ENCODE results near the gene AFAP1L1.

AFAP1L1 gene

DNA sequence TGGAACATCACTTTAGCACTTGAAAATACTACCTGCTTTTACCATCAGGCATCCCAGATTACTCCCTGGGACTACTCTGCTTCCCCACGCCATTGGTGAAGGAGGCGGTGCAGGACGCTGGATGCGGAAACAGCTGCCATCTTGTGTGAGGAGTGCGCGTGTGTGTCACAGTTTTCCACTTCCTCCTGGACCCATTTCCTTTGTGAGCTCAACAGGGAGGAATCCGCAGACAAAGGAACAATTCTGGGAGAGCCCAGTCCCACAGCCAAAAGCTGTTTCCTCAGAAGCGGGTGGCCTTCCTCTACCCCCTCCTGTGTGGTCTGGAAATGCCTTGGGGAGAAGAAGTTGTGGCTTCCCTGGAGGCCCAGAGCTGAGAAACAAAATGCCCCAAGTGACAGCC lies 16.8 kb downstream of the AFAP1L1 start:
- FAIRE-seq: no peak

DNA sequence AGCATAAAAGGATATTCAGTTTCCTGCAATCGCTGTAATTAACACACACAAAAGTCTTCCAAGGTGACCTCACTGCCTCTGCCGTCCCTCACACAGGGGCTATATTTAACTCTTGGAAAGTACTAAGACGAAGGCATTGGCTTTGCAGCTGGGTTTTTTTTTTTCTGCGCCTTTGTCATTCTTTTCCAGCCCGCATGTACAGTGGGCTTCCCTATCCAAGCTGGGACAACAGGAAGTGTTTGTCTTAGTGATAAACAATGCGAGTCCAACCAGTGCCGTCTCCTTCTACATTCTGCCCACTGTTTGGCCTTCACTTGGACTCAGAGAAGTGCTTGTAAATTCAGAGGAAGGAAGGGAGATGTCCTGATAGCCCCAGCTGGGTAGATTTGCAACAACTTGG lies 17.6 kb downstream of the AFAP1L1 start:
- FAIRE-seq: no peak

DNA sequence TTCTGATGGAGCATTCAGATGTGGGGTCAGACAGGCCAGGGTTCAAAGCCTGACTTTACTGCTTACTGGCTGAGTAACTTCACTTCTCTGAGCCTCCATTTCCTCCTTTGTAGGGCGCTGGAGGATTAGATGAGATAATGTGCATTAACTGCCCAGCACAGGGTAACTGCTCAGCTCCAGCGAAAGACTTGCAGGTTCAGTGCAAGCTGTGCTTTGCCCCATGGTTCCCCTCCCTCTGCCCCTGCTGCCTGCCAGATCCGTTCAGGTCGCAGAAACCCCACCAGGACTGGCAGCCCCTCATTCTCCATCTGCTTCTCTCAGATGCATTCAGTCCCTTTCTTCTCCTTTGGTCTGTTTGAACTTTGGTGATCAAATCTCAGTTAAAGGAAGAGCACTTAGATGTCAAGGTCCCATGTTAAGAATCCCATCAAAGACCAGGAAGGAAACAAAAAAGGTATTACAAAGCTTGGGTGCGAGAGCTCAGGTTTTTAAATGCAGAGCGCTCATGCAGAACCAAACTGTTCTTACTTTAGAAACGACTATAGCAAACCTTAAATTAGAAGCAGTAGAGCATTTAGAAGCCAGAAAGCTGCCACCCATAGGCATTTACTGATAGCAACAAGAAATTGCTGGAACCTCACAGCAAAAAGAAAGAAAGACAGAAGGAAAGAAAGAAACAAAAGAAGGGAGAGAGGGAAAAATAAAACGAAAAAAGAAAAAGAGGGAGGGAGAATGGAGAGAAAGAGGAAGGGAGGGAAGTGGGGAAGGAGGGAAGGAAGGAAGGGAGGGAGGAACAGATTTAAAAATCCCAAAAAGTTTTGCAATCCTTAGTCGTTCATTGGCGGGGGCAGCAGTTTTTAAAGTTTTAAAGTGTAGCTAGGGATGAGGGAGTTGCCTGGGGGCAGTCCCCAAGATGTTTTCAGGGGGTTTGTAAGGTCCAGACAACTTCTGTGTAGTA lies 23.5 kb downstream of the AFAP1L1 start:
- no peak for FAIRE-seq

DNA sequence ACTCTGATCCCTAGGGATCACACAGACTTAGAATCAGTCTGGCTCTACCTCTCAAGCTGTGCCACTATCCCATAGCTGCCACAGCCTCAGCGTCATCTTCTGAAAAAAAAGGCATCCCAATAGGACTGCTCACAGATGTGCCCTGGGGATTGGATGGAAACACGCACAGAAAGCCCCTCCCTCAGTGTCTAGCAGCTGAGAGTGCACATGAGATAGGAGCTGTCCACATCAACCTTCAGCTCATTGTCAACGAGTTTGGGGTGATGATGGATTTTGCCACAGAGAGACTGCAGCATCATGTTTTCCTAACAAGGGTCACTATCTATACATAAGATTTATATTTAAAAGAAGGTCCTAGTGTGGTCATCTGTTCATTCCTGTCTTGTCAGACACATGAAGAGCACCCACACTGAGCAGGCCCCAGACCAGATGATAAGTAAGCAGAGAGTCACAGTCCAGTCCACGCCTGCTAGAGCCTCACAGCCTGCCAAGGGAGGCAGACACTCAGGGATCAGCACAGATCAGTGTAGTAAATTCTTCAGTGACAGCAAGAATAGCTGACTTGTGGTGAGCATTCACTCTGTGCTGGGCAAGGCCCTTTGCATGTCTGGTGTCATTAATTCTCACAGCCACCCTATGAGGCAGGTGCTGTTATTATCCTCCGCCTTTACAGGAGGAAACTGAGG lies 25.8 kb downstream of the AFAP1L1 start:
- no peak for FAIRE-seq

GRCh38 chr5:149298163-149298562 lies 26.5 kb downstream of the AFAP1L1 start:
- FAIRE-seq: no peak

DNA sequence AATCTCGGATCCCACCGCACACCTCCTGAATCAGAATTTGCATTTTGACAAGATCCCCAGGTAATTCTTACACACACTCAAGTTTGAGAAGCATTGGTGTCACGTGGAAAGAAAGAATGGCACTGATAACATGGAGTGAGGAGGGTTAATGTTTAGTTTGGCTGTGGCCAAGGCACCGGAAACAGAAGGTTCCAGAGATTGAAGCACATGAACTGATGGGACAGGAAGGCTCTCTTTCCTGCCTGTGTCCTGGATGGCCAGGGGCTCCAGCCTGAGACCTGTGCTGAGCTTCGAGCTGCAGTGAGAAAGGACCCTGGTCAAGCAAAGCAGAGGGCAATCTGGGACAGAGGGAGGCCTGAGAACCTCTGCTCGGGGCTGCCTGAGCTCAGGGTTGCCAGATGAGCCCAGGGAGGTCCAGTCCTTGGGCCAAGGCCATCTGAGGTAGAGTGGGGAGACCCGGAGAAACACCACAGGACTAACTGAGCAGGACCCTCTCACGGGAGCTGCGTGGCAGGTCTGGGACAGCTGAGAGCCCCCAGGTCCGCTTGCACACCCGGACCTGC lies 27.3 kb downstream of the AFAP1L1 start:
- no peak for FAIRE-seq

DNA sequence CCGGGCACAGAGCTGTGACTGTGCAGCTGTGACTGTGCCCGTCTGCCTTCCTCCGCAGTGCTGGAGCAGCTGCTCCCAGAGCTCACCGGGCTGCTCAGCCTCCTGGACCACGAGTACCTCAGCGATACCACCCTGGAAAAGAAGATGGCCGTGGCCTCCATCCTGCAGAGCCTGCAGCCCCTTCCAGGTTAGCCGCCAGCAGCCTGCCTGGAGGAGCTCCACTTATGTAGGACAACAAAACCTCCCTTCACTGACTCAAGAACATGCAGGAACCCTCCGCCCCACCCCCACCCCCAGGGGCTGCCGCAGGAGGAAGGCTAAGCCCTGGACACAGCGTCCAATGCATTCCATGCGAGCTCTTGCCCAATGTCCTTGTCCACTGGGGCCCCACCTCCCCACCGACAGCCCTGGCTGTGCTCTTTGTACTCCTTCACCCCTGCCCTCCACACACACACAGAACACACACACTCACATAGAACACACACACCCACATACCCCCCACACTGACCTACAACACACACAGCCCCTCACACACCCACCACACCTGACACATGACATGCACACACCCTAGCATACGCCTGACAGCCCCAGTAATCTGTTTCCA lies 27.9 kb downstream of the AFAP1L1 start:
- no peak for FAIRE-seq

DNA sequence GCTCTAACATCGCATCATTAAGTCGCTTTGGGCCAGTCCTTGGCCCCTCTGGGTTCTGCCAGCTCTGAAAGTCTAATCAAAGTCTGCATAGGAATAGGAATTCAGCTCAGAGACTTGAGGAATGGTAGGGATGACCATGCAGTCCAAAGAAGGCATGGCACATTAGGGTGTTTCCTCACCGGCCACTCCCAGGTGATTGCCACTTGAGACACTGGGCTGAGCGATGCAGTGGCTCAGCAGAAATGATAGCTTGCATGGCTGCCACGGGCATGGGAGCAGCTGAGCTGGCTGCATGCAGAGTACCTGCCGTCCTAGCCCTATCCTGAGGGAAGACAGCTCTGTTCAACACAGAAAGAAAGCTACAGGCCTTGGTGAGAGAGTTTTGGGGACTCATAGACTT lies 28.8 kb downstream of the AFAP1L1 start:
- FAIRE-seq: no peak

DNA sequence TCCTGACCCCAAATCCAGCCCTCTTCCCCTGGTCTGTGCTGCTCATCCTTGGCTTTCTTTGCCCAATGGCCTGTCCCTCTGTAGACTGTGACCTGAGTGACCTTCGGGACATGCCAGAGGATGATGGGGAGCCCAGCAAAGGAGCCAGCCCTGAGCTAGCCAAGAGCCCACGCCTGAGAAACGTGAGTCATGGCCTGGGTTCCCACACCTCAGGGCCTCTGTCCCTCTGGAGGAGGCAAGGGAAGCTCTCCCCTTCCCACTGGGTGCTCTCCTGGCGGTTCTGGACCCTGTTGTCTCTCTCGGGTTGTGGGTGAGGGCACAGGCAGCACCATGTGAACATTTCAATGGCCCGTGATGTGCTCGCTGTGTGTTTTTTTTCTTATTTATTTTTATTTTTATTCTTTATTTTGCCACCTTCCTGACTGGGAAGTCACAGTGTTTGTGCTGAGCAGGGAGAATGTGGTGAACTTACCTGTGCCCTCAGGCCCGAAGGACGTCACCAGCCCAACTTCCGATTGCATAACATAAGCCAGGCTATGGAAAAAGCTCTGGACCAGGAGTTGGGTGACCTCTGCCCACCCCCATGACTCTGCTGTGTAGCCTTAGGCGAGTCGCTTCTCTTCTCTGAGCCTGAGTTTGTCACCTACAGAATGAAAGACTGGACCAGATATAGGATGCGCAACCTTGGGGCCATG lies 29.5 kb downstream of the AFAP1L1 start:
- no peak for FAIRE-seq

- FAIRE-seq: no peak
Measured at GRCh38 chr5:149301744-149302380, 30.2 kb downstream of the AFAP1L1 start.

GRCh38 chr5:149302641-149303040 lies 31.0 kb downstream of the AFAP1L1 start:
- FAIRE-seq: no peak

DNA sequence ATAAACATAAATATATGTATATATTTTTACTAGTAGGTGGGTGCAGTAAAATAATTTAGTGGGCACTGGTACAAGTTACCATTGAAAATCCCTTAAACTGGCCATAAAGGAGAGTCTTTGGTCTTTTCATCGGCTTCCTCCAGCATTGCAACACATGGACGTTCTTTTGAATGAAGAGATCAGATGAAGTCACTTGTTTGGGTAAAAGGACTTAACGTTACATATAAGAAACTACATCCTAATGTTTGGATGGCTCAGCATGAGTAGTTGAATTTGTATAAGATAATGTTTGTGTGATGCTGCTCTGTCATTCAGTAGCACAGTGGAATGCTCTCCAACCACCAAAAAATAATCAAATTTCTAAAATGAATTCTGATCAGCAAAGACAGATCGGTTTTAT lies 31.6 kb downstream of the AFAP1L1 start:
- FAIRE-seq: no peak

DNA sequence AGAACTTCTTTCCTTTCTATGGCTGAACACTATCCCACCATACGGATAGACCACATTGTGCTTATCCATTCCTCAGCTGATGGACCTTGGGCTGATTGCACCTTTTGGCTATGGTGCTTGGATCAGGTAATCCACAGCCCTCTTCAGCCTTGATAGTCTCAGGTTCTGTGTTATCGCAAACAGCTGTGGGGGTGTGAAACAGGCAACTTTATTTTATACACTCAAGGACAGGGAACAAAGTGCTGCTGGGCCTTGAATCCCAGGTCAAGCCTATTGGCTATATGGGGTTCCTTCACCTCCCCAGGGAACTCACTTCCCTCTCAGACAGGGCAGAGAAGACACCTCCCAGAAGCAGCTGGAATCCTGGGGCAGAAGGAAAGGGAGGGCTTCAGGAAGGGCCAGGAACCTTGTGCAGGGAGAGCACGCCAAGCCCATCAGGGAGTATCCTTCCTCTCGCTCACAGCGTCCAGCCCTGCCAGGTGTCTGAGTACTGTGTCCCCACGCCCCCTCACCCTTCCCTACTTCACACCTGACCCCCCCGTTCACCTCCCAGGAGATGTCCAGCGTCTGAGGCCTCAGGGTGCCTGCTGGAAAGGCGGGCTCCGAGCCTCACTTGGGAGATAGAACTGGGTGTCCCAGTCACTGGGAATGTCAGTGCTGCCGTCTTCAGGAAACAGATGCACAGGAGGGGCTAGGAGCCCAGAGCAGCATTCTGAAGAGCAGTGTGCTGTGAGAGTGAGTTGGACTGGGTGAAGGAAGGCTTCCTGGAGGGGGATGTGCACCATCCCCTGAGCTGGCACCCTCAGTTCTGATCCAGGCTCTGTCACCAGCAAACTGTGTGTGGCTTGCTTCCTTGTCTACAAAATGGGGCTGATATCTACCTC lies 32.8 kb downstream of the AFAP1L1 start:
- FAIRE-seq: no peak

- no peak for FAIRE-seq
Measured at GRCh38 chr5:149309354-149309753, 37.7 kb downstream of the AFAP1L1 start.

DNA sequence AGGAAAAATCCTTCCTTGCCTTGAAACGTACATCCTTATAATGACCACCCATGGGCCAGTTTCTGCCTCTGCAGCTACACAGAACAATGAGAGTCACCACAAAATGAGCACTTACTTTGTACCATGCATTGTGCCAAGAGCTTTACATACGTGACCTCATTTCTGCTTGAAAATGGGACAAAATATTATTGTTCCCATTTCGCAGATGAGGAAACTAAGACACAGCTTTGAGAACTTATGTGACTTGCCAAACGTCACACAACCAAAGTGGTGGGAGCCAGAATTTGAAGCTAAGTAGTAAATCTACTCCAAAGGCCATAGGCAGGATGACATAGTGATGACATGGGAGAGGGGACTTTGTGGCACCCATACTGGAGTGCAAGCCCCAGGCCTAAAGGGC lies 38.8 kb downstream of the AFAP1L1 start:
- FAIRE-seq: no peak

- FAIRE-seq: no peak
Measured at GRCh38 chr5:149310947-149311658, 39.4 kb downstream of the AFAP1L1 start.

DNA sequence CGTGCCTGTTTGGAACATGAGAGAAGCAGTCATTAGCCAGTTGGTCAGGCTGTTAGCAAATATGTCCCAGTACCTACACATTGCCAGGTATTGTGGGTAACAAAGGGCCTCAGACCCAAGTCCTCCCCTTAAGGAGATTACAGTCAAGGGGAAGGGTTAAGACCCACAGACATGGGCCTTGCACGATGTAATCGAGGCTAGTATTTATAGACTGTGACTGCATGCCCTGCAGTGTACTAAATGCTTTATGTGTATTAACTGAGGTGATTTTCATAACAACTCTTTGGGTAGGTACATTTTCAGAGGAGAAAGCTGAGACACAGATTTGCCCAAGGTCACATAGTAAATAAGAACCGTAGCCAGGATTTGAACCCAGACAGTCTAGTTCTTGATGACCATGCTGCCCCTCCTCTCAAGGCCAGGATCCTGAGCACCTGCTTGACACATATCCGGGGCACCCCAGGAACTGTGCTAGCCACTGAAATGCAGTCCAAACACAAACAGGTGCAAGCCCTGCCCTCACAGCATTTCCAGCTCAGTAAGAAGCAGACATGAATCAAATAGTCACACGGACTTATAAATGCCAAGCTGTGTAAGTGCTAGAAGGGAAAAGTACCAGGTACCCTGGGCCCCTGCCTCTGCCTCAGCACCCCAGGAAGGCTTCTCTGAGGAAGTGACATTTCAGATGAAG lies 41.6 kb downstream of the AFAP1L1 start:
- FAIRE-seq: no peak

DNA sequence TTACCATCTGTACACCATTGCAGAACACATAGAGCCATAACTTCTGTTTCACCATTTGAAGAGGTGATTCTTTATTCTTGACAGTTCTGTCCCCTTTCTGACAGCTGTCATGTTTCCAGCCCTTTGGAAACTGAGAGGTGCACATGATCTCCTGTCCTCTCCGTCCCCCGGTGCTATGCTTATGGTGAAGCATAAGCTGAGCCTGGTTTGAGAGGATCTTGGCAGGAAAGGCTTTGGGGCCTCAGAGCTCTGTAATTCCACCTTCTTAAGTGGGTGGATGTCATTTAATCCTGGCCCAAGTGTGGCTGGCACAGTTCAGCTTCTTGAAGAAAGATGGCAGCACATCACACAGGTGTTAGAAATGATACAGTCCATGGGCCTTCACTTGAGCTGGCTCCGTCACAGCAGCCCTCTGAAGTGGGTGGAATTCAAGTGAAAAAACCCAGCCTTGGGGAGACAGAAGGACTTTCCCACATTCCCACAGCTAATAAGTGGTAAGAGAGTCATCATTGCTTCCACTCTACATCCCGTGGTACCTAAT lies 43.0 kb downstream of the AFAP1L1 start:
- no peak for FAIRE-seq

GRCh38 chr5:149315753-149316152 lies 44.1 kb downstream of the AFAP1L1 start:
- FAIRE-seq: no peak
